Thoracic aorta (tissue), 2 donors: Measurements from ENCODE around the gene CCN5. TPM values are rescaled to one million over a fixed set of nuclear protein-coding genes. Genes with fewer than 3 reads are reported as not detected.
A peak's percentile ranks its signal among the peaks of the same experiment; 100 is the strongest.
"Not testable (repeated sequence)": the region's sequence is repeated elsewhere in the genome, so short reads cannot be mapped to it uniquely, and the experiment has no call there.

Experiments used
- ATAC-seq: fragments of 150-250 bp; one replicate; pipeline ENCODE4 v1.8.0; 2017; ENCODE audit warnings: low read depth; ENCODE audit not compliant: insufficient number of reproducible peaks, low FRiP score
- DNase-seq: peaks from one replicate; pipeline ENCODE4 v3.0.0-alpha.2; 2020; ENCODE audit warnings: low spot score
- H3K27ac ChIP-seq, 2 donors: fragments of 200-600 bp; sonication (generic); 1 replicate in 1 of 2; 2 replicates in 1 of 2; pipeline ENCODE4 v1.5.1; 2016; ENCODE audit warnings: mild to moderate bottlenecking in 2 of 2, moderate library complexity in 2 of 2
- H3K27me3 ChIP-seq: fragments of 200-600 bp; sonication (generic); replicated peaks from 2 replicates; pipeline ENCODE4 v1.6.0; 2016; ENCODE audit warnings: mild to moderate bottlenecking; ENCODE audit not compliant: insufficient read depth
- H3K36me3 ChIP-seq: fragments of 200-600 bp; sonication (generic); one replicate; pipeline ENCODE4 v1.5.1; 2016
- H3K4me1 ChIP-seq, 2 donors: fragments of 200-600 bp; sonication (generic); 1 replicate in 1 of 2; 2 replicates in 1 of 2; pipeline versions ENCODE4 v1.5.1 to v1.6.0; 2016; ENCODE audit warnings: low read depth in 2 of 2, mild to moderate bottlenecking in 1 of 2; ENCODE audit not compliant: control insufficient read depth in 1 of 2
- H3K4me3 ChIP-seq: fragments of 200-600 bp; sonication (generic); 2 replicates; pipeline ENCODE4 v1.5.1; 2016; ENCODE audit warnings: mild to moderate bottlenecking
- H3K9me3 ChIP-seq: fragments of 200-600 bp; sonication (generic); 2 replicates; pipeline ENCODE4 v1.5.1; 2016
- CTCF ChIP-seq: fragments of 200-600 bp; sonication (generic); IDR thresholded peaks from one replicate; pipeline ENCODE4 v1.5.1; 2019; ENCODE audit warnings: antibody characterized with exemption
- total RNA-seq, 2 donors: library from RNA; depleted of rRNA; stranded (reverse); fragments of >200 nt; gene quantifications; one replicate each; pipeline versions ENCODE4 v1.1.0 to v1.2.3, GENCODE V29; 2016

CCN5 gene
- total RNA-seq, 2 donors from 2014 or later, result 652 to 994 TPM

- no peak overlapping the region for H3K27ac ChIP-seq
- H3K4me3 ChIP-seq, result no peak overlapping the region
- no peaks in the 10 kb centered on the region for H3K4me1 ChIP-seq
- no peak for ATAC-seq
- H3K27me3 ChIP-seq, result no peaks in the 10 kb centered on the region
- H3K36me3 ChIP-seq, result no peaks in the 10 kb centered on the region
- no peak for DNase-seq
- H3K9me3 ChIP-seq, result no peaks in the 10 kb centered on the region
- TF ChIP-seq CTCF, result no peak
Observed at GRCh38 chr20:44761423-44761822, 46.3 kb downstream of the CCN5 start.

GRCh38 chr20:44762466-44763140 is 47.4 kb downstream of the CCN5 start:
- TF ChIP-seq CTCF, result no peak
- Histone ChIP-seq H3K27ac (no peak overlapping the region), H3K4me1 (no peaks in the 10 kb centered on the region), H3K4me3 (no peak overlapping the region), H3K27me3 (no peaks in the 10 kb centered on the region), H3K9me3 (no peaks in the 10 kb centered on the region), H3K36me3 (no peaks in the 10 kb centered on the region)
- ATAC-seq (no peak), DNase-seq (no peak)

GRCh38 chr20:44763798-44764197 is 48.6 kb downstream of the CCN5 start:
- not testable (repeated sequence) for H3K36me3 ChIP-seq, H3K9me3 ChIP-seq, H3K27me3 ChIP-seq, H3K4me3 ChIP-seq, H3K27ac ChIP-seq, DNase-seq, ATAC-seq, H3K4me1 ChIP-seq

GRCh38 chr20:44765091-44765490 is 49.9 kb downstream of the CCN5 start:
- H3K36me3 ChIP-seq, result no peaks in the 10 kb centered on the region
- no peak for TF ChIP-seq CTCF
- no peaks in the 10 kb centered on the region for H3K9me3 ChIP-seq
- no peak overlapping the region for H3K4me3 ChIP-seq
- no peaks in the 10 kb centered on the region for H3K27me3 ChIP-seq
- no peak for DNase-seq
- ATAC-seq, result no peak
- no peaks in the 10 kb centered on the region for H3K4me1 ChIP-seq
- no peak overlapping the region for H3K27ac ChIP-seq

- no peak for TF ChIP-seq CTCF
Observed at GRCh38 chr20:44765701-44766347, 50.7 kb downstream of the CCN5 start.

More at GRCh38 chr20:44765701-44766347, 50.7 kb downstream of the CCN5 start:
- H3K4me3 ChIP-seq, result no peak overlapping the region
- H3K4me1 ChIP-seq, result no peaks in the 10 kb centered on the region
- DNase-seq (no peak), ATAC-seq (peak; percentile 14)
- no peaks in the 10 kb centered on the region for H3K27me3 ChIP-seq
- H3K36me3 ChIP-seq, result no peaks in the 10 kb centered on the region
- H3K9me3 ChIP-seq, result no peaks in the 10 kb centered on the region
- H3K27ac ChIP-seq, result no peak overlapping the region
